GM21737 (cell line): ENCODE data around the gene DVL1.
A peak's percentile ranks its signal among the peaks of the same experiment; 100 is the strongest.

Experiments
- ATAC-seq: cut with Tn5 transposase; IDR thresholded peaks from one replicate; pipeline ENCODE4 v1.9.1; 2021; ENCODE audit warnings: mild to moderate bottlenecking, moderate library complexity; ENCODE audit not compliant: unreplicated experiment

DVL1 gene

GRCh38 chr1:1356796-1357401 lies 7.7 kb upstream of the DVL1 start:
- no peak for ATAC-seq

GRCh38 chr1:1356166-1356795 lies 7.1 kb upstream of the DVL1 start:
- no peak for ATAC-seq

- no peak for ATAC-seq
Measured at GRCh38 chr1:1355416-1355815, 6.2 kb upstream of the DVL1 start.

GRCh38 chr1:1354271-1355247 lies 5.3 kb upstream of the DVL1 start:
- no peak for ATAC-seq

GRCh38 chr1:1353389-1354151 lies 4.4 kb upstream of the DVL1 start:
- ATAC-seq = no peak

- ATAC-seq = no peak
Measured at GRCh38 chr1:1352786-1353388, 3.7 kb upstream of the DVL1 start.

GRCh38 chr1:1351511-1352427 lies 2.6 kb upstream of the DVL1 start:
- ATAC-seq = no peak

GRCh38 chr1:1348420-1349255 lies 580 bp downstream of the DVL1 start:
- ATAC-seq = peak; percentile 33

GRCh38 chr1:1347663-1348419 lies 1.4 kb downstream of the DVL1 start:
- ATAC-seq = no peak

- no peak for ATAC-seq
Measured at GRCh38 chr1:1347026-1347595, 2.1 kb downstream of the DVL1 start.

GRCh38 chr1:1346501-1346890 lies 2.7 kb downstream of the DVL1 start:
- ATAC-seq = no peak

- no peak for ATAC-seq
Measured at GRCh38 chr1:1345860-1346500, 3.2 kb downstream of the DVL1 start.

- no peak for ATAC-seq
Measured at GRCh38 chr1:1345384-1345783, 3.8 kb downstream of the DVL1 start.

GRCh38 chr1:1344655-1345361 lies 4.4 kb downstream of the DVL1 start:
- no peak for ATAC-seq

- ATAC-seq = no peak
Measured at GRCh38 chr1:1343811-1344421, 5.3 kb downstream of the DVL1 start.

GRCh38 chr1:1342584-1343115 lies 6.6 kb downstream of the DVL1 start:
- ATAC-seq = no peak
